Neural progenitor cell (in vitro differentiated cells): ENCODE results near the gene UQCRH.

Experiments
- EZH2 ChIP-seq: fragments of 200-600 bp; sonication (generic); IDR thresholded peaks from 2 replicates; pipeline ENCODE4 v1.6.1; 2017; ENCODE audit warnings: antibody characterized with exemption, mild to moderate bottlenecking, moderate library complexity
- EZH2phosphoT487 ChIP-seq: fragments of 200-600 bp; sonication (generic); IDR thresholded peaks from 2 replicates; pipeline ENCODE4 v1.6.1; 2017; ENCODE audit warnings: antibody characterized with exemption
- TF ChIP-seq, protein P1 (sequence below): fragments of 200-600 bp; sonication (generic); IDR thresholded peaks from 2 replicates; pipeline ENCODE4 v1.5.1; 2017; ENCODE audit warnings: antibody characterized with exemption, mild to moderate bottlenecking

DNA sequence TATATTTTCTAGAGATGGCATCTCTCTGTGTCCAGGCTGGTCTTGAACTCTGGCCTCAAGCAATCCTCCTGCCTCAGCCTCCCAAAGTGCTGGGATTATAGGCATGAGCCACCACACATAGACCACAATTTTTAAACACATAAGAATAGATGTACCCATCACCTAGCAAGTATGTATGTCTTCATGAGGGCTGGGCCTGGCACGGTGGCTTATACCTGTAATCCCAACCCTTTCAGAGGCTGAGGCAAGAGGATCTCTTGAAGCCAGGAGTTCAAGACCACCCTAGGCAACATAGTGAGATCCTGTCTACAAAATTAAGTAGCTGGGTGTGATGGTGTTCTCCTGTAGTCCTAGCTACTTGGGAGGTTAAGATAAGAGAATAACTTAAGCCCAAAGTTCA, 13.8 kb downstream of the UQCRH start:
- TF ChIP-seq, protein P1, sequence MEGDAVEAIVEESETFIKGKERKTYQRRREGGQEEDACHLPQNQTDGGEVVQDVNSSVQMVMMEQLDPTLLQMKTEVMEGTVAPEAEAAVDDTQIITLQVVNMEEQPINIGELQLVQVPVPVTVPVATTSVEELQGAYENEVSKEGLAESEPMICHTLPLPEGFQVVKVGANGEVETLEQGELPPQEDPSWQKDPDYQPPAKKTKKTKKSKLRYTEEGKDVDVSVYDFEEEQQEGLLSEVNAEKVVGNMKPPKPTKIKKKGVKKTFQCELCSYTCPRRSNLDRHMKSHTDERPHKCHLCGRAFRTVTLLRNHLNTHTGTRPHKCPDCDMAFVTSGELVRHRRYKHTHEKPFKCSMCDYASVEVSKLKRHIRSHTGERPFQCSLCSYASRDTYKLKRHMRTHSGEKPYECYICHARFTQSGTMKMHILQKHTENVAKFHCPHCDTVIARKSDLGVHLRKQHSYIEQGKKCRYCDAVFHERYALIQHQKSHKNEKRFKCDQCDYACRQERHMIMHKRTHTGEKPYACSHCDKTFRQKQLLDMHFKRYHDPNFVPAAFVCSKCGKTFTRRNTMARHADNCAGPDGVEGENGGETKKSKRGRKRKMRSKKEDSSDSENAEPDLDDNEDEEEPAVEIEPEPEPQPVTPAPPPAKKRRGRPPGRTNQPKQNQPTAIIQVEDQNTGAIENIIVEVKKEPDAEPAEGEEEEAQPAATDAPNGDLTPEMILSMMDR: no peak
- TF ChIP-seq EZH2 (no peak), EZH2phosphoT487 (no peak)
